ENCODE measurements around the gene CNPY1. TPM values are rescaled to one million over a fixed set of nuclear protein-coding genes. Genes with fewer than 3 reads are reported as not detected.

The CNPY1 gene
- total RNA-seq, 1 experiment from 2014 or later, result not detected

DNA sequence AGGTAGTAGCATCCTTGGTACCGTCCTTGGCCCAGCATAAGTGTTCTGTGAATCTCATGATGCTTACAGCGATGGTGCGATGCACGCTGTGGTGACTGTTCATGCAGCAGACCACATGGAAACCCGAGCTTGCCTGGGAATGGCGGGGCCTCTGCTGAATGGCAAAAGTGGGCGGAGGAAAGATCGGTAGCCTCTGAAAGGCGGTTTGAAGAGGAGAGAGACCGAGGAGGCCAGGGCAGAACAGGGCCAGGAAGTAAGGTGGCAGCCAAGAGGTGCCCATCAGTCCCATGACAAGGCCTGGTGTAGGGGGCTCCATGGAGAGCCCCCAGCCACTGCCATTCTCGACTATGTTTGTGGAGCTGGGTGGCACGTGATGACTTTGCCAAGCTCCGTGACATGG lies 33.2 kb upstream of the CNPY1 start:
- H3K27ac ChIP-seq (ENCODE audit: low read length), result no peak overlapping the region
- no peak for ATAC-seq
- TF ChIP-seq REST (IDR thresholded peaks at IDR 0.05; ENCODE audit: insufficient read depth in 1 of 2, low read depth in 2 of 2, low read length in 1 of 2) (no peak), CTCF (IDR thresholded peaks at IDR 0.05) (no peak), SIN3A (IDR thresholded peaks at IDR 0.05; ENCODE audit: borderline replicate concordance, insufficient read depth, low read depth, low read length) (no peak), POLR2AphosphoS5 (IDR thresholded peaks at IDR 0.05; ENCODE audit: low read depth, low read length) (no peak), TCF7L2 (IDR thresholded peaks at IDR 0.05; ENCODE audit: low read depth, low read length) (no peak)
- in situ Hi-C loops (cut with HindIII; ENCODE audit: low pct_unique_long_range_greater_than_20kb, low sequenced_read_pairs), result no loop called here
- BruUV-seq (replicated peaks), result no TSS peak
- DNase-seq (ENCODE audit: low read depth, low spot score), result no peak
- CTCF ChIA-PET, result no interaction called here
- POLR2A ChIA-PET, result no interaction called here
- no peak overlapping the region for H3K4me3 ChIP-seq (ENCODE audit: low read depth in 2 of 2, low read length in 2 of 2)
- H3K4me1 ChIP-seq (ENCODE audit: control insufficient read depth, insufficient read depth, low read length), result no peaks in the 10 kb centered on the region
- no peaks in the 10 kb centered on the region for H3K9me3 ChIP-seq (ENCODE audit: control insufficient read depth, insufficient read depth, low read depth, low read length)
- no peaks in the 10 kb centered on the region for H3K36me3 ChIP-seq (ENCODE audit: control insufficient read depth, insufficient read depth, low read length)
- intact Hi-C loops (cut with micrococcal nuclease; ENCODE audit: unreplicated experiment), result no loop called here
- H3K27me3 ChIP-seq (ENCODE audit: control insufficient read depth, insufficient read depth, low read length), result no peaks in the 10 kb centered on the region

- no peaks in the 10 kb centered on the region for H3K4me1 ChIP-seq (ENCODE audit: control insufficient read depth, insufficient read depth, low read length)
- no peaks in the 10 kb centered on the region for H3K36me3 ChIP-seq (ENCODE audit: control insufficient read depth, insufficient read depth, low read length)
- ChIA-PET CTCF (no interaction called here), POLR2A (no interaction called here)
- no TSS peak for BruUV-seq (replicated peaks)
- H3K27me3 ChIP-seq (ENCODE audit: control insufficient read depth, insufficient read depth, low read length), result no peaks in the 10 kb centered on the region
- H3K4me3 ChIP-seq (ENCODE audit: low read depth in 2 of 2, low read length in 2 of 2), result no peak overlapping the region
- in situ Hi-C loops (cut with HindIII; ENCODE audit: low pct_unique_long_range_greater_than_20kb, low sequenced_read_pairs), result no loop called here
- ATAC-seq, result no peak
- intact Hi-C loops (cut with micrococcal nuclease; ENCODE audit: unreplicated experiment), result no loop called here
- no peaks in the 10 kb centered on the region for H3K9me3 ChIP-seq (ENCODE audit: control insufficient read depth, insufficient read depth, low read depth, low read length)
- no peak overlapping the region for H3K27ac ChIP-seq (ENCODE audit: low read length)
- TF ChIP-seq POLR2AphosphoS5 (IDR thresholded peaks at IDR 0.05; ENCODE audit: low read depth, low read length) (no peak), SIN3A (IDR thresholded peaks at IDR 0.05; ENCODE audit: borderline replicate concordance, insufficient read depth, low read depth, low read length) (no peak), REST (IDR thresholded peaks at IDR 0.05; ENCODE audit: insufficient read depth in 1 of 2, low read depth in 2 of 2, low read length in 1 of 2) (no peak), TCF7L2 (IDR thresholded peaks at IDR 0.05; ENCODE audit: low read depth, low read length) (no peak), CTCF (IDR thresholded peaks at IDR 0.05) (no peak)
- no peak for DNase-seq (ENCODE audit: low read depth, low spot score)
These were observed 31.7 kb upstream of the CNPY1 start for GRCh38 chr7:155578016-155578415.

Measured in Panc1 (cell line).